ENCODE measurements around the gene SRSF10.

DNA sequence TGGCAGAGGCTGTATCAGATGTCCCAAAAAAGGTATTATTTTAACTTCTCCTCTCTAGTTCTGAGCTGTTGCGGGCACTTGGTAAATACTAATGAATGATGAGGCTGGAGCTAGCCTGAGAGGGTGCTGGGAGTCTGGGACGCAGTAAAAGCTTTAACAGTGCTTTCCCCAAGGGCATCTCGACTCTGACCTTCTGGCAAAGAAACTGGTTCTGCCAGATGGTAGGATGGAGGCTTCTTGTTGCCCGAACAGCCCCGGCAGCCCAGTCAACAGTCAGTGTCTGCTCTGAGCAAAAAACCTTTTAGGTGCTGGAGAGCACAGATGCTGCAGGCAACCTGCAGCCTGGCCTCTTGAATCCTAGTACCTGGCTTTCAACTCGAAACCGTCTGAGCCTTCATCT, 23.0 kb downstream of the SRSF10 start:
- TF ChIP-seq, protein P1, sequence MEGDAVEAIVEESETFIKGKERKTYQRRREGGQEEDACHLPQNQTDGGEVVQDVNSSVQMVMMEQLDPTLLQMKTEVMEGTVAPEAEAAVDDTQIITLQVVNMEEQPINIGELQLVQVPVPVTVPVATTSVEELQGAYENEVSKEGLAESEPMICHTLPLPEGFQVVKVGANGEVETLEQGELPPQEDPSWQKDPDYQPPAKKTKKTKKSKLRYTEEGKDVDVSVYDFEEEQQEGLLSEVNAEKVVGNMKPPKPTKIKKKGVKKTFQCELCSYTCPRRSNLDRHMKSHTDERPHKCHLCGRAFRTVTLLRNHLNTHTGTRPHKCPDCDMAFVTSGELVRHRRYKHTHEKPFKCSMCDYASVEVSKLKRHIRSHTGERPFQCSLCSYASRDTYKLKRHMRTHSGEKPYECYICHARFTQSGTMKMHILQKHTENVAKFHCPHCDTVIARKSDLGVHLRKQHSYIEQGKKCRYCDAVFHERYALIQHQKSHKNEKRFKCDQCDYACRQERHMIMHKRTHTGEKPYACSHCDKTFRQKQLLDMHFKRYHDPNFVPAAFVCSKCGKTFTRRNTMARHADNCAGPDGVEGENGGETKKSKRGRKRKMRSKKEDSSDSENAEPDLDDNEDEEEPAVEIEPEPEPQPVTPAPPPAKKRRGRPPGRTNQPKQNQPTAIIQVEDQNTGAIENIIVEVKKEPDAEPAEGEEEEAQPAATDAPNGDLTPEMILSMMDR (IDR thresholded peaks at IDR 0.05) = no peak
- TF ChIP-seq EP300 (IDR thresholded peaks at IDR 0.05) = no peak

Data from esophagus muscularis mucosa (tissue), 3 donors.